ENCODE results near the gene ADARB2.

ADARB2 gene

GRCh38 chr10:1206101-1206500, 531.2 kb downstream of the ADARB2 start:
- no peak for DNase-seq (ENCODE audit: low read depth)

DNA sequence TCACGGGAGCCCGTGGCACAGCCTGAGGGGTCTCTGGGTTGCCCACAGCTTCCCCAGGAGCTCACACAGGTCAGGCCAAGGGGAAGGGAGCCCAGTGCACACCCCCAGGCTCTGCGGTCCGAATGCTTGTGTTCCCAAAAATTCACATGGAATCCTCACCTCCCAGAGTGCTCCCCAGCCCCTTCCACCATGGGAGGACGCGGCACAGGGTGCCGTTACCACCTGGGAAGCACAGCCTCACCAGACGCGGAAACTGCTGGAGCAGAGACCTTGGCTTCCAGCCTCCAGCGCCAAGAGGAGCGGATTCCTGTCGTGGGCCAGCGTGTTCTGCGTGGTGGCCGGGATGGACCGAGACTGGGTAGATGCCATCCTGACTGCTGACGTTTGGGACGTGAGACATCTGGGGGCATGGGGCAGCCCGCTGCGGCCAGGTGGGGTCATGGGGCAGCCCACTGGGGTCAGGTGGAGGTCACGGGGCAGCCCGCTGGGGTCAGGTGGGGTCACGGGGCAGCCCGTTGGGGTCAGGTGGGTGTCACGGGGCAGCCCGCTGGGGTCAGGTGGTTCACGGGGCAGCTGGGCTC, 531.8 kb downstream of the ADARB2 start:
- DNase-seq (ENCODE audit: low read depth) = no peak

GRCh38 chr10:1204434-1205326, 532.6 kb downstream of the ADARB2 start:
- DNase-seq (ENCODE audit: low read depth) = no peak

DNA sequence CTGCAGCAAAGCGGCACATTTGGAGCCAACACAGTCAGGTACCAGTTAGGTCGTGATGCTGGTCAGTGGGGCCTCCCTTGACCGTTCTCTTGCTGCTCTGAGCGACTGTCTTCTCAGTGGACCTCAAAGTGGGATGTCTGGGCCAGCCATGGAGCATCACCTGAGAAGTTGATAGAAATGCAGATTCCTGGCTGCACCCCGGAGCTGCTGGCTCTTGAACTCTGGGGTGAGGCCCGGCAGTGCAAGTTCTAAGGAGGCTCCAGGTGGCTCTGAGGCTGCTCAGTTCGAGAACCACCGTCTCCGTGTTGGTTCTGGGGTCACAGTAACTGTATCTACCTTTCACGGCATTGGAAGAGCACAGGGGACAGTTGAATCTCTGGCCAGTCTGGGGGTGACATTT, 533.6 kb downstream of the ADARB2 start:
- no peak for DNase-seq (ENCODE audit: low read depth)

GRCh38 chr10:1203216-1203615, 534.1 kb downstream of the ADARB2 start:
- no peak for DNase-seq (ENCODE audit: low read depth)

GRCh38 chr10:1202343-1202742, 535.0 kb downstream of the ADARB2 start:
- no peak for DNase-seq (ENCODE audit: low read depth)

DNA sequence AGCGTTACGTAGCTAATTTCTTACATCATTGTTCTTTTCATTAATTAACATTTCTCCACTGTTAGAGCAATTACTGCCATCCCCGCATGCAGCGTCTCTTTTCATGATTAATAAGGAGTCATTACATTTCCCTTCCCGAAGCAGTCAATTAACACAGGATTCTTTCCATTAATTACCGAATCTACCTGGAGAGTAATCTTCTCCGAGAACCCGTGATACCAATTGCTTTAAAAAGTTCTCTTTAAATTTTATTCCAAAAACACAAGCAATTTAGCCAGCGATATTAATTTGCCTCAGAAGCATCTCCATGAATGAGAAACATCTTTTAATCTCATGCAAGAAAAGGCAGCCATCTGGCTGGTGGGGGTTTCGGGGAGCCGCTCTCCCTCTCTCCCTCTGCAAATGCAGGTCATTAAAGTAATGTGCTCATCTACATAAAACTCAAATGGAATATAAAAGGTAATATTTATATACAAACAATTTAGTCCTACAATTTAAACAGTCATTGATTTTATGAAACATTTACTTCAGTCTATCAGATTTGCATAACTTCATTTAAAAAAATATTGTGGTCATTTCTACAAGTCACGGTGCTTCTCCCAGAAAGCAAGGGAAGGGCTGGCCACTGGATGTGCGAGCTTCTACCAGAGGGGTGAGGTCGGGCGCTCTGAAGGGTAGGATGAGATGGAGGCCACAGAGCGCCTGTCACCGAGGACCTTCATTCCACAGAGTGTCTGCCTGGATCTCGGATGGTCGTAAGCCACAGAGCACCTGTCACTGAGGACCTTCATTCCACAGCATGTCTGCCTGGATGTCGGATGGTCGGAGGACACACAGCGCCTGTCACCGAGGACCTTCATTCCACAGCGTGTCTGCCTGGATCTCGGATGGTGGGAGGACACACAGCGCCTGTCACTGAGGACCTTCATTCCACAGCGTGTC, 536.2 kb downstream of the ADARB2 start:
- no peak for DNase-seq (ENCODE audit: low read depth)

GRCh38 chr10:1199897-1200721, 537.2 kb downstream of the ADARB2 start:
- DNase-seq (ENCODE audit: low read depth) = no peak

DNA sequence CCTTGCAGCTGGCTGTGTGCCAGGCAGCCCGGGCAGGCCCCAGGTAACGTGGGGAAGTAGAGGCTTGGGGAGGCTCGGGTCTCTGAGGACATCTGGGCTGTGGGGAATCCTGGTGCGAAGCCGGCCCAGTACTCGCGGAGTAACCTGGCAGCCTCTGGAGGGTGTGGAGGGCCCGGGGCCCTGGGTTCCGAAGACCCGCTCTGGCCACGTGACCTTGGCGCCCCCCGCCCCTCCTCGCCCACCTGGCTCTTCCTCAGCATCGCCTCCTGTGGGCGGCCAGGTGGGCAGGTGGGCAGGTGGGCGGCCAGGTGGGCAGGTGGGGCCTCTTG, 538.0 kb downstream of the ADARB2 start:
- DNase-seq (ENCODE audit: low read depth) = no peak

DNA sequence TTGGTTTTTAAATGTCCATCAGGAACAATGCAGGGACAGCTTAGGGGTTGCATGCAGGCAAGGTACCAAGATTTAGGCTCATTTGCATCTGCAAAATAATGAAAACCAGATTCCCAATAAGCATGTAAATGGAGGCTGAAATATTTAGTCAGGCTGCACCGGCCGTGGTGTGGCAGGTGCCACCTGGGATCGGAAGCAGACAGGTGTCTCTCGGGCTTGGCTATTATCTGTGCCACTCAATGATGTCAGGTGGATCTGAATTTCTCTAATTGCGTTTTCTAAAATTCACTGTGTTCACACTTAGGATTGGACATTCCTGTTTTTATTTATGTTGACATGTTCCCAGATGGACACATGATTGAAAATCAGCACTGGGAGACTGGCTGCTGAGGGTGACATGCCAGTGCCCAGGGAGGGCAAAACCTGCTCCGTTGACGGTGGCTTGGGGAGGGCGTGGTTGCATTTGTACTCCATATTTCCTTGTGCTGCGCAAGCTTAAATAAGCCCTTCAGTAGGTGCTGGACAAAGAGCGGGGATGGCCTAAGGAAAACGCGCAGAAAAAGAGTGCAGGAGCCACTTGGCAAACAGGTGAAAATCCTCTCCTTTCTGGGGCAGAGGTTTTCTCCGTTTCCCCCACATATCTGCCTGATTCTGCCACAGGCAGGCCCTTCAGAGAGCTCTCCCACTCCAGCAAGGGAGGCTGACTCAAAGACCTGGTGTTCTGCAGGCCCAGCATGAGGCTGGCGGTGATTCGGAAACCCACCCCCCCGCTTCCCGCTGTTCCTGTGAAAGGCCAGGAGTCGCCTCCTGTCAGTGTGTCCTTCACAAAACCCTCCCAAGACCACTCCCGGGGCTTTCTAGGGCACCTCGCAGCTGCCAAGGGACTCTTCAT, 538.6 kb downstream of the ADARB2 start:
- no peak for DNase-seq (ENCODE audit: low read depth)

DNA sequence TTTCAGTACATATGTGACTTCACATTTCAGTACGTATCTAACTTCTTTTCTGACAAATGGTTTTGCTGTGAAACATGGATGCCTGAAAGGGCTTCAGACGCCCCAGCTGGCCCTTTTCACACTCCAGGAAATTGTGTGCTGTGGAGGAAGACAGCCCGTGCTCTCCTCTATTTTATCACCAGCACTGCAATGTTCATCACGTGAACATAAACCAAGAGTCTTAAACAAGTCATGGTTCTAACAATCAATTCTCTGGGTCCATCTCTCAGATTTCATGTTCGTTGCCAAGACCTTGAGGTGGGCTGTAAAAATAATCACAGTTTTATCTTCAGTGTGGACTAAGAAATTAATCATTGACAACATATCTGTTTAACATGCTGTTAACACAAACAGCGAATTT, 539.9 kb downstream of the ADARB2 start:
- DNase-seq (ENCODE audit: low read depth) = no peak

DNA sequence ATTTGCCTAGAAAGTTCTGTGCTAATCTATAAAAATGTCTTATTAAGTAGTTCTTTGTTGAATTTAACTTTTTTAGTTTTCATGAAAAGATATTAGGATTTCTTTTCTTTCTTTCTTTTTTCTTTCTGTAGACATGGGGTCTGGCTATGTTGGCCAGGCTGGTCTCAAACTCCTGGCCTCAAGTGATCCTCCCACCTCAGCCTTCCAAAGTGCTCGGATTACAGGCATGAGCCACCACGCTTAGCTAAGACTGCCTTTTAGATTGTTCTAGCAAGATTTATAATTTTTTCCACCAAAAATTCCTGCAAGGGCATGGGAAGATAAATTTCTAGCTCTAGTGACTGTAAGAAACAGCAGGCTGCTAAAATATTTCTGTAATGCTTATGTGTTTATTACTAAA, 540.7 kb downstream of the ADARB2 start:
- DNase-seq (ENCODE audit: low read depth) = no peak

GRCh38 chr10:1195828-1196227, 541.5 kb downstream of the ADARB2 start:
- no peak for DNase-seq (ENCODE audit: low read depth)

DNA sequence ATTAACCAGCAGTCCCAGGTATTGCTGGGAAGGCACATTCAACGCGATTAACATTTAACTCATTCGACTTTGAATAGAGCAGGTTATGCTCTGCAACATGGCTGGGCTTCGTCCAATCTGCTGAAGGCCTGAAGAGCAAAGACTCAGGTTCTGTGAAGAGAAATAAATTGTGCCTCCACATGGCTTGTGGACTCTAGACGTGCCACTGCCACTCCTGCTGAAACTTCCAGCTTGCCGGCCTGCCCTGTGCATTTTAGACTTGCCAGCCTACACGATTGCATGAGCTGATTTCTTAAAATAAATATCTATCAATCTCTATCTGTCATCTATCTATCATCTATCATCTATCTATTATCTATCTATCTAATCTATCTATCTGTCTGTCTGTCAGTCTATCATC, 543.2 kb downstream of the ADARB2 start:
- DNase-seq (ENCODE audit: low read depth) = no peak

GRCh38 chr10:1193561-1193960, 543.8 kb downstream of the ADARB2 start:
- no peak for DNase-seq (ENCODE audit: low read depth)

GRCh38 chr10:1191752-1192151, 545.6 kb downstream of the ADARB2 start:
- no peak for DNase-seq (ENCODE audit: low read depth)

- no peak for DNase-seq (ENCODE audit: low read depth)
These were observed 546.4 kb downstream of the ADARB2 start for GRCh38 chr10:1190791-1191490.

DNA sequence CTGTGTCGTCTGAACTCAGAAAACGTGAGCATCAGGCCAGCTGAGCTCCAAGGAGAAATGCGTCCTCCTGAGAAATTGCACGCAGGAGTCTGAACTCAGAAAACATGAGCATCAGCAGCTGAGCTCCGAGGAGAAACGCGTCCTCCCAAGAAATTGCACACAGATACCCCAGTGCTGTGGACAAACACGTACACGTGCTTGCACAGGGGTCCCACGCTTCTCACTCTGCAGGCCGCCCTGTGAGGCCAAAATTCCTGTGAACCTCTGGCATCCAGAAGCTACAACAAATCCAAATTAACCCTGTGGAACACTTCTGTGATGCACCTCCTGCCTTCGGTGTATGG, 547.3 kb downstream of the ADARB2 start:
- no peak for DNase-seq (ENCODE audit: low read depth)

DNA sequence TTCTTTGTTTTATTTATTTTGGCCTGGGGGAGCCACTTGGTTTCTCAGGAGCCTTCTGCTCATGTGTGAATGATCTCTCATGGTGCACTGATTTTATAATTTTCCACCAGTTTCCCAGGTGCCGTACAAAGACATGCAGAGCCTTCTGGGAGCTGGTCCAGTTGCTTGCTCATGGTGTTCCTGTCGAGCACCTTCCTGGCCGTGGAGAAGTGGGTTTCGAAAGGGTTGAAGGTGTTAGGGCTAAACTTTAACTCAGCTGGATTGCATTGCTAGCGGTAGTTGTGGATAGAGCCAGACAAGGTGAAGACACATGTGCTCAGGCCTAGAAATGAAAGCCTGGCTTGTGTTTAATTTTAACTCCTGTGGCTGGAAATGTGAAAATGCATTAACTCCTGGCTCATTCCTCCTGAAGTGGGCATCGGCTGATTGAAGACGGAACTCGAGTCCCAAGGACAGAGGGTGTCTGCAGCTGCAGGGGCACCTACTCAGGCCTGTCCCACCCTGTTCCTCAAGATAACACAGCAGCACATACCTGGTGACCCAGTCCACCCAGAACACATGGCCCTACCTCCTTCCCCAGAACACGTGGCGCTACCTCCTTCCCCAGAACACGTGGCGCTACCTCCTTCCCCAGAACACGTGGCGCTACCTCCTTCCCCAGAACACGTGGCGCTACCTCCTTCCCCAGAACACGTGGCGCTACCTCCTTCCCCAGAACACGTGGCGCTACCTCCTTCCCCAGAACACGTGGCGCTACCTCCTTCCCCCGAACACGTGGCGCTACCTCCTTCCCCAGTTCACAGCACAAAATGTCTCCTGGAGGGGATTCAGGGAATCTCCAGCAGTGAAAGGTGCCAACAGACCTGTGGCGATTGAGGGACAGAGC, 547.9 kb downstream of the ADARB2 start:
- DNase-seq (ENCODE audit: low read depth) = no peak
